ENCODE measurements around the gene FAM163A.

DNA sequence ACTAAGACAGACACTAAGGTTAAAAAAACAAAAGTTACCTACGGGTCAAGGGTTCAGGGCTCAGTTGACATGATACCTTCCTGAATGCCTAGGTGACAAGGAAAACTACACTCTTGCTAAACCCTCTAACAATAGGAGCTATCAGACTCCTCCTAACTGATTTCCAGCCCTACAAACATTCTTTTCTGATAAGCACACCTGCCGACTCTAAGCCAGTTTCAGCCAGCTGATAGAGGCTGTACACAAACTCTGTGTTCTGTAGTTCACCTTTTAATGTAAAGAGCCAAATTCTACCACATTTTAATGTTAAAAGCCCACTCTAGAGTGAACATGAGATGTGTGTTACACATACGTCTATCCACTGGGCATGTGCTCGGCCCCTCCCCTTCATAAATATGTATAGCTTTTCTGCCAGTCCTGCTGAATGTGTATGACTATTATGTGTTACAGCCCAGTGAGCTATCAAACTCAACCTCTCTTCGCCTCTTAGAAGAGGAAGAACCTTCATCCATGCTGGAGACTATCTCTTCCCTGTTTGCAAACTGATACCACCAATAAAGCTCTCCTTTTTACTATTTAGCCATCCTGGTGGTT is 40.0 kb upstream of the FAM163A start:
- TF ChIP-seq, protein P1, sequence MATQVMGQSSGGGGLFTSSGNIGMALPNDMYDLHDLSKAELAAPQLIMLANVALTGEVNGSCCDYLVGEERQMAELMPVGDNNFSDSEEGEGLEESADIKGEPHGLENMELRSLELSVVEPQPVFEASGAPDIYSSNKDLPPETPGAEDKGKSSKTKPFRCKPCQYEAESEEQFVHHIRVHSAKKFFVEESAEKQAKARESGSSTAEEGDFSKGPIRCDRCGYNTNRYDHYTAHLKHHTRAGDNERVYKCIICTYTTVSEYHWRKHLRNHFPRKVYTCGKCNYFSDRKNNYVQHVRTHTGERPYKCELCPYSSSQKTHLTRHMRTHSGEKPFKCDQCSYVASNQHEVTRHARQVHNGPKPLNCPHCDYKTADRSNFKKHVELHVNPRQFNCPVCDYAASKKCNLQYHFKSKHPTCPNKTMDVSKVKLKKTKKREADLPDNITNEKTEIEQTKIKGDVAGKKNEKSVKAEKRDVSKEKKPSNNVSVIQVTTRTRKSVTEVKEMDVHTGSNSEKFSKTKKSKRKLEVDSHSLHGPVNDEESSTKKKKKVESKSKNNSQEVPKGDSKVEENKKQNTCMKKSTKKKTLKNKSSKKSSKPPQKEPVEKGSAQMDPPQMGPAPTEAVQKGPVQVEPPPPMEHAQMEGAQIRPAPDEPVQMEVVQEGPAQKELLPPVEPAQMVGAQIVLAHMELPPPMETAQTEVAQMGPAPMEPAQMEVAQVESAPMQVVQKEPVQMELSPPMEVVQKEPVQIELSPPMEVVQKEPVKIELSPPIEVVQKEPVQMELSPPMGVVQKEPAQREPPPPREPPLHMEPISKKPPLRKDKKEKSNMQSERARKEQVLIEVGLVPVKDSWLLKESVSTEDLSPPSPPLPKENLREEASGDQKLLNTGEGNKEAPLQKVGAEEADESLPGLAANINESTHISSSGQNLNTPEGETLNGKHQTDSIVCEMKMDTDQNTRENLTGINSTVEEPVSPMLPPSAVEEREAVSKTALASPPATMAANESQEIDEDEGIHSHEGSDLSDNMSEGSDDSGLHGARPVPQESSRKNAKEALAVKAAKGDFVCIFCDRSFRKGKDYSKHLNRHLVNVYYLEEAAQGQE (IDR thresholded peaks at IDR 0.05; ENCODE audit: insufficient read depth in 1 of 2, low read depth in 2 of 2, low read length in 2 of 2), result no peak
- TF ChIP-seq POLR2AphosphoS5 (IDR thresholded peaks at IDR 0.05; ENCODE audit: low read depth, low read length), result no peak
